IMR-90 (cell line): ENCODE measurements around the gene DSTYK. TPM values are rescaled to one million over a fixed set of nuclear protein-coding genes. Genes with fewer than 3 reads are reported as not detected.

Experiments used
- ATAC-seq: fragments of 200-7000 bp; cut with Tn5 transposase; 2 replicates; pipeline ENCODE4 v1.9.1; 2020; ENCODE audit warnings: low read depth, mild to moderate bottlenecking, moderate library complexity
- BruUV-seq: library from RNA; stranded (reverse); fragments of 400-500 nt; replicated peaks from 2 replicates; lab custom pipeline; 2021; lab: Mats Ljungman, UMichigan
- CTCF ChIA-PET: fragments of 300-600 bp; formaldehyde crosslinking; extraction: SDS; loops from one replicate; lab custom pipeline; 2021; ENCODE audit warnings: antibody characterized with exemption; lab: Yijun Ruan, JAX
- POLR2A ChIA-PET: fragments of 300-600 bp; sonication (Branson Sonifier 250); formaldehyde crosslinking; loops from one replicate; lab custom pipeline; 2022; ENCODE audit warnings: antibody characterized with exemption; ENCODE audit not compliant: unreplicated experiment; lab: Charles Lee
- DNase-seq: peaks from one replicate; pipeline ENCODE4 v3.0.0; 2013
- H2AFZ ChIP-seq: replicated peaks from 2 replicates; pipeline ENCODE3; 2013; ENCODE audit warnings: low read length, mild to moderate bottlenecking; ENCODE audit not compliant: poor library complexity
- H2AK5ac ChIP-seq: 2 replicates; pipeline ENCODE4 v1.6.1; 2013; ENCODE audit warnings: low read depth, low read length, inconsistent platforms
- H2AK9ac ChIP-seq: replicated peaks from 2 replicates; pipeline ENCODE3; 2013; ENCODE audit warnings: mild to moderate bottlenecking, low read depth, low read length, moderate library complexity; ENCODE audit not compliant: poor library complexity
- H2BK120ac ChIP-seq: 2 replicates; pipeline ENCODE4 v1.6.1; 2013; ENCODE audit warnings: low read depth, low read length, inconsistent platforms
- H2BK15ac ChIP-seq: 3 replicates; pipeline ENCODE4 v1.6.1; 2013; ENCODE audit warnings: low read depth, low read length, inconsistent platforms
- H2BK20ac ChIP-seq: 2 replicates; pipeline ENCODE4 v1.6.1; 2013; ENCODE audit warnings: low read depth, mild to moderate bottlenecking, inconsistent platforms, low read length, moderate library complexity
- H2BK5ac ChIP-seq: 2 replicates; pipeline ENCODE4 v1.6.1; 2013; ENCODE audit warnings: mild to moderate bottlenecking, low read depth, low read length, inconsistent platforms; ENCODE audit not compliant: poor library complexity, severe bottlenecking
- H3K14ac ChIP-seq: replicated peaks from 2 replicates; pipeline ENCODE4 v1.6.1; 2013; ENCODE audit warnings: low read depth, low read length, inconsistent platforms
- H3K18ac ChIP-seq: 2 replicates; pipeline ENCODE4 v1.6.1; 2013; ENCODE audit warnings: low read depth, low read length, control low read depth
- H3K23ac ChIP-seq: 2 replicates; pipeline ENCODE4 v1.6.1; 2013; ENCODE audit warnings: low read depth, low read length, inconsistent platforms
- H3K27ac ChIP-seq: 2 replicates; pipeline ENCODE4 v1.5.1; 2013; ENCODE audit warnings: mild to moderate bottlenecking, control low read depth, low read length; ENCODE audit not compliant: insufficient read depth
- H3K27me3 ChIP-seq: 2 replicates; pipeline ENCODE4 v1.6.1; 2013; ENCODE audit warnings: low read length; ENCODE audit not compliant: control insufficient read depth, insufficient read depth
- H3K36me3 ChIP-seq: 2 replicates; pipeline ENCODE4 v1.6.1; 2013; ENCODE audit warnings: low read length, mixed read lengths; ENCODE audit not compliant: control insufficient read depth, insufficient read depth
- H3K4ac ChIP-seq: 2 replicates; pipeline ENCODE4 v1.6.1; 2013; ENCODE audit warnings: low read depth, low read length, inconsistent platforms
- H3K4me1 ChIP-seq: 2 replicates; pipeline ENCODE4 v1.6.1; 2013; ENCODE audit warnings: low read length, mixed read lengths; ENCODE audit not compliant: control insufficient read depth, insufficient read depth
- H3K4me2 ChIP-seq: 2 replicates; pipeline ENCODE4 v1.6.1; 2013; ENCODE audit warnings: low read depth, mild to moderate bottlenecking, control low read depth, low read length, moderate library complexity
- H3K4me3 ChIP-seq: 2 replicates; pipeline ENCODE4 v1.5.1; 2013; ENCODE audit warnings: low read depth, mild to moderate bottlenecking, control low read depth, low read length, moderate library complexity; ENCODE audit not compliant: insufficient read depth
- H3K56ac ChIP-seq: 2 replicates; pipeline ENCODE4 v1.6.1; 2013; ENCODE audit warnings: low read length, inconsistent platforms; ENCODE audit not compliant: insufficient read depth; ENCODE audit errors: extremely low read depth
- H3K79me1 ChIP-seq, 2 experiments: 2 replicates each; pipeline ENCODE4 v1.6.1; 2013; ENCODE audit warnings: low read length in 2 of 2, inconsistent platforms in 1 of 2, low read depth in 1 of 2
- H3K9ac ChIP-seq: 2 replicates; pipeline ENCODE4 v1.6.1; 2013; ENCODE audit warnings: low read depth, low read length, control low read depth
- H3K9me1 ChIP-seq: 2 replicates; pipeline ENCODE4 v1.6.1; 2013; ENCODE audit warnings: low read length, inconsistent platforms; ENCODE audit not compliant: insufficient read depth
- H3K9me3 ChIP-seq: 2 replicates; pipeline ENCODE4 v1.6.1; 2013; ENCODE audit warnings: low read length; ENCODE audit not compliant: control insufficient read depth, insufficient read depth
- H4K20me1 ChIP-seq: 2 replicates; pipeline ENCODE4 v1.6.1; 2013; ENCODE audit warnings: low read length, inconsistent platforms; ENCODE audit not compliant: insufficient read depth
- H4K5ac ChIP-seq: 2 replicates; pipeline ENCODE4 v1.6.1; 2013; ENCODE audit warnings: mild to moderate bottlenecking, low read depth, low read length, control low read depth
- H4K8ac ChIP-seq, 2 experiments: 2 replicates each; pipeline ENCODE4 v1.6.1; 2013; ENCODE audit warnings: low read depth in 2 of 2, low read length in 2 of 2, control low read depth in 1 of 2, inconsistent platforms in 1 of 2
- H4K91ac ChIP-seq: 2 replicates; pipeline ENCODE4 v1.6.1; 2013; ENCODE audit warnings: low read depth, low read length, inconsistent platforms; ENCODE audit not compliant: insufficient read depth
- RFX5 ChIP-seq: IDR thresholded peaks from 2 replicates; pipeline ENCODE4 v1.8.0; 2012; ENCODE audit warnings: low read depth, mild to moderate bottlenecking, low read length, moderate library complexity
- WGBS, 2 experiments: methylation state at CpG; one replicate each; pipeline versions ENCODE4 v1.1.5 to v1.1.7; 2013; ENCODE audit warnings: missing lambda C conversion rate in 2 of 2; ENCODE audit not compliant: insufficient read length in 1 of 2; ENCODE audit errors: extremely low coverage in 2 of 2; 5-methylcytosine and 5-hydroxymethylcytosine counted together
- dilution Hi-C: fragments of 300-500 bp; cut with HindIII; formaldehyde crosslinking; loops from one replicate; pipeline ENCODE4 v1.14.3; 2018; ENCODE audit warnings: low sequenced_read_pairs; ENCODE audit not compliant: unreplicated experiment
- in situ Hi-C: fragments of 300-500 bp; cut with MboI; formaldehyde crosslinking; loops from 3 replicates; pipeline ENCODE4 v1.14.3; 2019; ENCODE audit warnings: low sequenced_read_pairs, inconsistent platforms, mixed read lengths
- intact Hi-C: fragments of 100-400 bp; cut with micrococcal nuclease; formaldehyde crosslinking; loops from 2 replicates; pipeline ENCODE4 v1.10.0; 2022
- polyA plus RNA-seq, 3 experiments: library from polyadenylated mRNA; depleted of rRNA; stranded (reverse); fragments of >200 nt; gene quantifications; 2 replicates each; pipeline ENCODE4 v1.2.3, GENCODE V29; 2012; ENCODE audit warnings: low replicate concordance in 1 of 3
- total RNA-seq: library from RNA; depleted of rRNA; stranded (reverse); fragments of >200 nt; gene quantifications from 2 replicates; pipeline ENCODE4 v1.2.3, GENCODE V29; 2012
- TF ChIP-seq, protein P1 (sequence below): conservative IDR thresholded peaks from 2 replicates; pipeline ENCODE4 v1.5.1; 2012; ENCODE audit warnings: mild to moderate bottlenecking, low read depth, low read length, improper control_type of control experiment

The DSTYK gene
- total and polyA plus RNA-seq, 2 of the 4 experiments (the other 2 are of a cell fraction), result 8.0 to 18.3 TPM

DNA sequence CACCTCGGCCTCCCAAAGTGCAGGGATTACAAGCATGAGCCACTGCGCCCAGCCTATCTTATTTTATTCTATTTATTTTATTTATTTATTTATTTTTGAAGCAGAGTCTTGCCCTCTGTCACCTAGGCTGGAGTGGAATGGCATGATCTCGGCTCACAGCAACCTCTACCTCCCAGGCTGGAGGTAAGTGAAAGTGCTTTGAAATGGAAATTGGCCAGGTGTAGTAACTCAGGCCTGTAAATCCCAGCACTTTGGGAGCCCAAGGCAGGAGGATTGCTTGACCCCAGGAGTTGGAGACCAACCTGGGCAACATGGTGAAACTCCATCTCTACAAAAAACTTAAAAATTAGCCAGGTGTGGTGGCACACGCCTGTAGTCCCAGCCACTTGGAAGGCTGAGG lies 5.1 kb upstream of the DSTYK start:
- ChIA-PET CTCF (no interaction called here), POLR2A (no interaction called here)
- no peak overlapping the region for H3K23ac ChIP-seq
- in situ Hi-C loops, result no loop called here
- H3K4me2 ChIP-seq, result no peak overlapping the region
- no peak overlapping the region for H2BK120ac ChIP-seq
- H3K14ac ChIP-seq, result no peak overlapping the region
- dilution Hi-C loops, result no loop called here
- no peak overlapping the region for H3K27ac ChIP-seq
- no peak overlapping the region for H3K4me3 ChIP-seq
- H2BK20ac ChIP-seq, result no peak overlapping the region
- H3K36me3 ChIP-seq, result no peaks in the 10 kb centered on the region
- intact Hi-C loops, result no loop called here
- no peak overlapping the region for H3K18ac ChIP-seq
- no peaks in the 10 kb centered on the region for H3K9me3 ChIP-seq
- H3K4ac ChIP-seq, result no peak overlapping the region
- no peak overlapping the region for H3K9ac ChIP-seq
- no peak overlapping the region for H2BK15ac ChIP-seq
- BruUV-seq, result no TSS peak
- no peak overlapping the region for H2BK5ac ChIP-seq
- H2AK9ac ChIP-seq, result no peak overlapping the region
- H2AFZ ChIP-seq, result no peak overlapping the region
- no peak for ATAC-seq
- H4K8ac ChIP-seq, result no peak overlapping the region
- H4K5ac ChIP-seq, result no peak overlapping the region
- no CpG with 5 or more reads among the region's 4 CpGs for WGBS, 2 experiments
- H4K20me1 ChIP-seq, result no peaks in the 10 kb centered on the region
- no peak for DNase-seq
- no peak for TF ChIP-seq RFX5
- TF ChIP-seq, protein P1, sequence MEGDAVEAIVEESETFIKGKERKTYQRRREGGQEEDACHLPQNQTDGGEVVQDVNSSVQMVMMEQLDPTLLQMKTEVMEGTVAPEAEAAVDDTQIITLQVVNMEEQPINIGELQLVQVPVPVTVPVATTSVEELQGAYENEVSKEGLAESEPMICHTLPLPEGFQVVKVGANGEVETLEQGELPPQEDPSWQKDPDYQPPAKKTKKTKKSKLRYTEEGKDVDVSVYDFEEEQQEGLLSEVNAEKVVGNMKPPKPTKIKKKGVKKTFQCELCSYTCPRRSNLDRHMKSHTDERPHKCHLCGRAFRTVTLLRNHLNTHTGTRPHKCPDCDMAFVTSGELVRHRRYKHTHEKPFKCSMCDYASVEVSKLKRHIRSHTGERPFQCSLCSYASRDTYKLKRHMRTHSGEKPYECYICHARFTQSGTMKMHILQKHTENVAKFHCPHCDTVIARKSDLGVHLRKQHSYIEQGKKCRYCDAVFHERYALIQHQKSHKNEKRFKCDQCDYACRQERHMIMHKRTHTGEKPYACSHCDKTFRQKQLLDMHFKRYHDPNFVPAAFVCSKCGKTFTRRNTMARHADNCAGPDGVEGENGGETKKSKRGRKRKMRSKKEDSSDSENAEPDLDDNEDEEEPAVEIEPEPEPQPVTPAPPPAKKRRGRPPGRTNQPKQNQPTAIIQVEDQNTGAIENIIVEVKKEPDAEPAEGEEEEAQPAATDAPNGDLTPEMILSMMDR, result no peak
- H3K9me1 ChIP-seq, result peaks cover 7% of the 10 kb centered on the region
- no peak overlapping the region for H3K56ac ChIP-seq
- H2AK5ac ChIP-seq, result no peak overlapping the region
- peaks cover 2% of the 10 kb centered on the region; the same call in 1 of the 2 replicates for H3K27me3 ChIP-seq
- no peak overlapping the region for H4K91ac ChIP-seq
- no peaks in the 10 kb centered on the region for H3K4me1 ChIP-seq
- H3K79me1 ChIP-seq, result no peaks in the 10 kb centered on the region
